Measurements from ENCODE around the gene NTM.

DNA sequence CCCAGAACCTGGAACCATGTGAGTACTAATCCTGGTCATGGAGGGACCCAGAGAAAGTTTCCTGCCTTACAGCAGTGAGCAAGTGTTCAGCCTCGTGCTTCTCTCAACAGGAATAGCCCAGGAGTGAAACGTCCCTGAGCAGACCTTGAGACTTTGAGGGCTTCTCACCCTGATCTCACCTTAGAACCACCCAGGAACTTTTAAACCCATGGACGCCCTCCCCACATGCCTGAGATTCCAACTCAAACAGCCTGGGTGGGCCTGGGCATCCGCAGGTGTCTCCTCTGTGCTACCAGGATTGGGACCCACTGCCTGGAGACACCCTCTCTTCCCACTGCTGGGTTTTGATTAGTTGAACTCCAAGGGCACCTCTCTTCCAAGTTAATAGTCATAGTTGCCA is 297.2 kb downstream of the NTM start:
- TF ChIP-seq TAF1 (IDR thresholded peaks at IDR 0.05; ENCODE audit: low read depth) (no peak), EZH2 (IDR thresholded peaks at IDR 0.05; ENCODE audit: borderline replicate concordance, insufficient read depth, low read length, poor library complexity, severe bottlenecking) (no peak), SMC3 (conservative IDR thresholded peaks at IDR 0.05; ENCODE audit: poor library complexity) (no peak), POLR2AphosphoS5 (IDR thresholded peaks at IDR 0.05) (no peak)
- TF ChIP-seq, protein P1, sequence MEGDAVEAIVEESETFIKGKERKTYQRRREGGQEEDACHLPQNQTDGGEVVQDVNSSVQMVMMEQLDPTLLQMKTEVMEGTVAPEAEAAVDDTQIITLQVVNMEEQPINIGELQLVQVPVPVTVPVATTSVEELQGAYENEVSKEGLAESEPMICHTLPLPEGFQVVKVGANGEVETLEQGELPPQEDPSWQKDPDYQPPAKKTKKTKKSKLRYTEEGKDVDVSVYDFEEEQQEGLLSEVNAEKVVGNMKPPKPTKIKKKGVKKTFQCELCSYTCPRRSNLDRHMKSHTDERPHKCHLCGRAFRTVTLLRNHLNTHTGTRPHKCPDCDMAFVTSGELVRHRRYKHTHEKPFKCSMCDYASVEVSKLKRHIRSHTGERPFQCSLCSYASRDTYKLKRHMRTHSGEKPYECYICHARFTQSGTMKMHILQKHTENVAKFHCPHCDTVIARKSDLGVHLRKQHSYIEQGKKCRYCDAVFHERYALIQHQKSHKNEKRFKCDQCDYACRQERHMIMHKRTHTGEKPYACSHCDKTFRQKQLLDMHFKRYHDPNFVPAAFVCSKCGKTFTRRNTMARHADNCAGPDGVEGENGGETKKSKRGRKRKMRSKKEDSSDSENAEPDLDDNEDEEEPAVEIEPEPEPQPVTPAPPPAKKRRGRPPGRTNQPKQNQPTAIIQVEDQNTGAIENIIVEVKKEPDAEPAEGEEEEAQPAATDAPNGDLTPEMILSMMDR (IDR thresholded peaks at IDR 0.05; ENCODE audit: poor library complexity, severe bottlenecking), result no peak

Data from neural cell (in vitro differentiated cells).